ENCODE measurements around the gene AFDN. TPM values are rescaled to one million over a fixed set of nuclear protein-coding genes. Genes with fewer than 3 reads are reported as not detected.

The AFDN gene
- total RNA-seq, 1 donor from 2014 or later = 162 TPM

DNA sequence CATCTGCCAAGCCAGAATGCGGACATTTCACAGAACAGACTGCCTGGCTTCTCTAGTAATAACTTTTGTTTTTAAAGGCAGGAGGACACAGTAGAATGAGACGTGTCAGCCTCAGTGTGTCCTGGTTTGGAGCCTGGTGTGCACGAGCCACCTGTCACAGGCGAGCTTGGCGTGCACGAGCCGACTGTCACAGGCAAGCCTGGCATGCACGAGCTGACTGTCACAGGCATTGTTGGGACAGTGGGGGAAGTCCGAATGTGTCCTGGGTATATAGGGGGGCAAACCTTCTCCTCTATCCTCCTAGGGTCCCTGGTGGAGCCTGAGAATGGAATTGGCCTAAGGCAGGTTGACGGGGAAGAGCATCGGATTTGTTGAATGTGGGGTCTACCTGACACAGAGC, 178.2 kb downstream of the AFDN start:
- TF ChIP-seq POLR2AphosphoS5 (IDR thresholded peaks at IDR 0.05; ENCODE audit: insufficient read depth in 1 of 2, low read depth in 1 of 2) (no peak), POLR2A (IDR thresholded peaks at IDR 0.05) (no peak)
- TF ChIP-seq, protein P1, sequence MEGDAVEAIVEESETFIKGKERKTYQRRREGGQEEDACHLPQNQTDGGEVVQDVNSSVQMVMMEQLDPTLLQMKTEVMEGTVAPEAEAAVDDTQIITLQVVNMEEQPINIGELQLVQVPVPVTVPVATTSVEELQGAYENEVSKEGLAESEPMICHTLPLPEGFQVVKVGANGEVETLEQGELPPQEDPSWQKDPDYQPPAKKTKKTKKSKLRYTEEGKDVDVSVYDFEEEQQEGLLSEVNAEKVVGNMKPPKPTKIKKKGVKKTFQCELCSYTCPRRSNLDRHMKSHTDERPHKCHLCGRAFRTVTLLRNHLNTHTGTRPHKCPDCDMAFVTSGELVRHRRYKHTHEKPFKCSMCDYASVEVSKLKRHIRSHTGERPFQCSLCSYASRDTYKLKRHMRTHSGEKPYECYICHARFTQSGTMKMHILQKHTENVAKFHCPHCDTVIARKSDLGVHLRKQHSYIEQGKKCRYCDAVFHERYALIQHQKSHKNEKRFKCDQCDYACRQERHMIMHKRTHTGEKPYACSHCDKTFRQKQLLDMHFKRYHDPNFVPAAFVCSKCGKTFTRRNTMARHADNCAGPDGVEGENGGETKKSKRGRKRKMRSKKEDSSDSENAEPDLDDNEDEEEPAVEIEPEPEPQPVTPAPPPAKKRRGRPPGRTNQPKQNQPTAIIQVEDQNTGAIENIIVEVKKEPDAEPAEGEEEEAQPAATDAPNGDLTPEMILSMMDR (IDR thresholded peaks at IDR 0.05) = no peak
- Histone ChIP-seq H3K36me3 (no peaks in the 10 kb centered on the region), H3K9me3 (no peaks in the 10 kb centered on the region), H3K4me3 (no peak overlapping the region), H3K27ac (no peak overlapping the region), H3K27me3 (no peaks in the 10 kb centered on the region), H3K4me1 (peaks cover 6% of the 10 kb centered on the region)
- DNase-seq (ENCODE audit: extremely low spot score in 2 of 2) = peak in 1 of 2 donors; percentile 29
- intact Hi-C loops (cut with DNase I) = no loop called here

DNA sequence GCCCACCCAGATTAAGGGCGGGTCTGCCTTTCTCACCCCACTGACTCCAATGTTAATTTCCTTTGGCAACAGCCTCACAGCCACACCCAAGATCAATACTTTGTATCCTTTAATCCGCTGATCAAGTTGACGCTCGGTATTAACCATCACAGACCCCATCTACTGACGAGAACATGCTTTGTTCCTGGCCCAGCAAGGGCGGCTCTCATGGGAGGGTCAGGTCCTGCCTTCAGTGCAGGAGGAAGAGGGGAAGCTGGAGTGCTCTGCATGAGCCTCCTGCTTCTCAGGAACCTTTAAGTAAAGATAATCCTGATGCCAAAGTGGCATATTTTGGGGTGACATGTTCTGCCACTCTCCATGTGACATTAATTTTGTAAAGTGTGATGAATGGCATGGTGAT, 179.1 kb downstream of the AFDN start:
- Histone ChIP-seq H3K36me3 (no peaks in the 10 kb centered on the region), H3K27me3 (no peaks in the 10 kb centered on the region), H3K27ac (no peak overlapping the region), H3K4me3 (no peak overlapping the region), H3K4me1 (peaks cover 6% of the 10 kb centered on the region), H3K9me3 (no peaks in the 10 kb centered on the region)
- TF ChIP-seq POLR2AphosphoS5 (IDR thresholded peaks at IDR 0.05; ENCODE audit: insufficient read depth in 1 of 2, low read depth in 1 of 2) (no peak), POLR2A (IDR thresholded peaks at IDR 0.05) (no peak)
- TF ChIP-seq, protein P1 (IDR thresholded peaks at IDR 0.05) = no peak
- DNase-seq (ENCODE audit: extremely low spot score in 2 of 2) = peak in 1 of 2 donors; percentile 58
- intact Hi-C loops (cut with DNase I) = no loop called here

DNA sequence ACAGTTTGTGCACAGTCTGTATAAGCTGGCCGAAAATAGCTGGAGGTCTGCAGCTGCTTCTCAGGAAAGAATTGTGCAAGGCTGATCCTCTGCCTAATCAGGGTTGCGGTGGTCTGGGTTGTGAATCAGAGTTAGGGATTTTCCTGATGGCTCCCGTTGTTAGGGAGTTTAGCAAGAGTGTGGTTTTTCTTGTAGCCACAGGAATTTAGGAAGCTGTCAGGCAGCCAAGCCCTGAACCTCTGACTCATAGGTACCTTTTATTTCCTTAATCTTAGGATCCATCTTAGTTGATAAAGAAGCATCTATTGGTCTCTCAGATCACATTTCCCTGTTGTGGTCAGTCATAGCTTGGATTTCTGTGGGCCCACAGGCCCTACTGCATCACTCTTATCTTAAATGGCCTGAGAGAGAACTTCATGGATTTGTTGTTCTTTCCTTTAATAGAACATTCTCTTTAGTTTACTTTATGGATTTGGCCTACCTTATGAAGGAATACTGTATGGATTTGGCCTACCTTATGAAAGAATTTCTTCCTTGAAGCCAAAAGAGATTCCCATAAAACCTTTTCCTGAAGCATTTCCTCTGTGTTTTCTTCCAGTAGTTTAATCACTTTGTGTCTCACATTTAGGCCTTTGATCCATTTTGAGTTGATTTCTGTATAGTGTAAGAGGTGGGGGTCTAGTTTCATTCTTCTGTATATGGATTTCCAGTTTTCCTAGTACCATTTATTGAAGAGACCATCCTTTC, 181.1 kb downstream of the AFDN start:
- H3K9me3 ChIP-seq = no peaks in the 10 kb centered on the region
- H3K4me3 ChIP-seq = no peak overlapping the region
- H3K4me1 ChIP-seq = peaks cover 6% of the 10 kb centered on the region
- H3K27me3 ChIP-seq = no peaks in the 10 kb centered on the region
- no peak overlapping the region for H3K27ac ChIP-seq
- TF ChIP-seq POLR2A (IDR thresholded peaks at IDR 0.05) (no peak), POLR2AphosphoS5 (IDR thresholded peaks at IDR 0.05; ENCODE audit: insufficient read depth in 1 of 2, low read depth in 1 of 2) (peak in 1 of 2 donors; percentile 20)
- TF ChIP-seq, protein P1 (IDR thresholded peaks at IDR 0.05) = no peak
- intact Hi-C loops (cut with DNase I) = no loop called here
- peak; percentile 31 to 49 for DNase-seq (ENCODE audit: extremely low spot score in 2 of 2)
- H3K36me3 ChIP-seq = no peaks in the 10 kb centered on the region

GRCh38 chr6:168009331-168009730, 182.6 kb downstream of the AFDN start:
- Histone ChIP-seq H3K4me3 (no peak overlapping the region), H3K4me1 (peaks cover 6% of the 10 kb centered on the region), H3K27me3 (no peaks in the 10 kb centered on the region), H3K9me3 (no peaks in the 10 kb centered on the region), H3K36me3 (no peaks in the 10 kb centered on the region), H3K27ac (no peak overlapping the region)
- intact Hi-C loops (cut with DNase I) = no loop called here
- TF ChIP-seq POLR2AphosphoS5 (IDR thresholded peaks at IDR 0.05; ENCODE audit: insufficient read depth in 1 of 2, low read depth in 1 of 2) = no peak
- TF ChIP-seq POLR2A (IDR thresholded peaks at IDR 0.05) = no peak
- TF ChIP-seq, protein P1 (IDR thresholded peaks at IDR 0.05) = no peak
- no peak for DNase-seq (ENCODE audit: extremely low spot score in 2 of 2)

GRCh38 chr6:168011291-168011690, 184.6 kb downstream of the AFDN start:
- Histone ChIP-seq H3K27ac (no peak overlapping the region), H3K4me1 (peaks cover 6% of the 10 kb centered on the region), H3K4me3 (no peak overlapping the region), H3K9me3 (no peaks in the 10 kb centered on the region), H3K36me3 (no peaks in the 10 kb centered on the region), H3K27me3 (no peaks in the 10 kb centered on the region)
- DNase-seq (ENCODE audit: extremely low spot score in 2 of 2) = no peak
- TF ChIP-seq POLR2AphosphoS5 (IDR thresholded peaks at IDR 0.05; ENCODE audit: insufficient read depth in 1 of 2, low read depth in 1 of 2) (no peak), POLR2A (IDR thresholded peaks at IDR 0.05) (no peak)
- TF ChIP-seq, protein P1 (IDR thresholded peaks at IDR 0.05) = no peak
- intact Hi-C loops (cut with DNase I) = no loop called here

Data from vagina (tissue), 2 donors.